Natural killer cell (primary cell): ENCODE data around the gene OR2V2. TPM values are rescaled to one million over a fixed set of nuclear protein-coding genes. Genes with fewer than 3 reads are reported as not detected.

ENCODE experiments used
- ATAC-seq, 3 donors: fragments of 150-1000 bp in 2 of 3; fragments of 200-7000 bp in 1 of 3; cut with Tn5 transposase; 1 replicate in 1 of 3; 2 replicates in 2 of 3; pipeline ENCODE4 v1.10.0; 2021; ENCODE audit warnings: mild to moderate bottlenecking in 2 of 3, moderate library complexity in 2 of 3
- DNase-seq, 2 donors: peaks; one replicate each; pipeline versions ENCODE4 v3.0.0 to v3.0.0-alpha.2; 2013 to 2021; ENCODE audit warnings: mixed read lengths in 1 of 2
- H3K27ac ChIP-seq: one replicate; pipeline ENCODE4 v1.5.1; 2013; ENCODE audit warnings: mild to moderate bottlenecking, low read length
- H3K27me3 ChIP-seq: one replicate; pipeline ENCODE4 v1.6.1; 2013; ENCODE audit warnings: low read length; ENCODE audit not compliant: control insufficient read depth, insufficient read depth
- H3K36me3 ChIP-seq: one replicate; pipeline ENCODE4 v1.6.1; 2013; ENCODE audit warnings: low read length; ENCODE audit not compliant: control insufficient read depth, insufficient read depth
- H3K4me1 ChIP-seq: one replicate; pipeline ENCODE4 v1.6.1; 2013; ENCODE audit warnings: low read length; ENCODE audit not compliant: control insufficient read depth, insufficient read depth
- H3K4me3 ChIP-seq: one replicate; pipeline ENCODE4 v1.5.1; 2013; ENCODE audit warnings: low read length
- H3K9me3 ChIP-seq: one replicate; pipeline ENCODE4 v1.6.1; 2013; ENCODE audit warnings: low read length; ENCODE audit not compliant: control insufficient read depth, insufficient read depth
- H3K27ac Mint-ChIP-seq, 2 donors: one replicate each; pipeline ENCODE4 v1.8.0; 2022; ENCODE audit warnings: mild to moderate bottlenecking in 2 of 2, mixed read lengths in 2 of 2, moderate library complexity in 1 of 2
- H3K27me3 Mint-ChIP-seq, 2 donors: one replicate each; pipeline ENCODE4 v1.8.0; 2022; ENCODE audit warnings: low read depth in 2 of 2, mixed read lengths in 2 of 2
- H3K36me3 Mint-ChIP-seq: one replicate; pipeline ENCODE4 v1.8.0; 2022; ENCODE audit warnings: mixed read lengths
- H3K4me1 Mint-ChIP-seq, 2 donors: one replicate each; pipeline ENCODE4 v1.8.0; 2022; ENCODE audit warnings: mixed read lengths in 2 of 2
- H3K4me3 Mint-ChIP-seq: one replicate; pipeline ENCODE4 v1.8.0; 2022; ENCODE audit warnings: mild to moderate bottlenecking, moderate library complexity, mixed read lengths
- H3K9me3 Mint-ChIP-seq, 2 donors: one replicate each; pipeline ENCODE4 v1.8.0; 2022; ENCODE audit warnings: mixed read lengths in 2 of 2
- WGBS: methylation state at CpG from one replicate; pipeline ENCODE4 v1.1.7; 2013; ENCODE audit warnings: missing lambda C conversion rate; ENCODE audit not compliant: insufficient coverage; 5-methylcytosine and 5-hydroxymethylcytosine counted together
- intact Hi-C: fragments of 100-400 bp; cut with micrococcal nuclease; formaldehyde crosslinking; loops from one replicate; pipeline ENCODE4 v1.14.2; 2022
- total RNA-seq, 4 donors: library from RNA; stranded (reverse); fragments of 120-200 nt in 1 of 4; gene quantifications; one replicate each; pipeline versions ENCODE4 v1.2.3 to v1.2.4, GENCODE V29; 2013 to 2022
- TF ChIP-seq, protein P1 (sequence below): fragments of 200-600 bp; IDR thresholded peaks from one replicate; pipeline ENCODE4 v1.8.0; 2022; ENCODE audit warnings: antibody characterized with exemption

Gene OR2V2
- total RNA-seq, 3 donors from 2014 or later (not counting 1 experiment from before 2014, with no cell fraction given) = not detected

DNA sequence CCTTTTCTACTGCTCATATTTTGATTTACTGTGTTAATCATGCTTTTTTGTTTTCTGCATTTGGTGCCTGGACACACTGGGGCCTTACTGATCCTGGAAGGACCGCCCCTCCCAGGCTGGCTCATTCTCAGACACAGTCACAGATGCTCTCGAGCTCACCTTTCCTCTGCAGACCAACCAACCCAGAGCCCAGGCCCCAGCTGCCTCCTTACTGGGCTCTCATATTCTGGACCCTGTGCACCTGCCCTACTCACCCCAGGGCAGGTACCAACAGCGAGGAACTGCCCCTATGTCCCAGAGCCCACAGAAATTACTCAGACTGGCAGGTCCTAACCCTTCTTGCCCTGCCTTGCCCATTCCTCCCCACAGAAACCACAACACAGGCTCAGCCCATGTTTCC is 6.6 kb upstream of the OR2V2 start:
- Histone ChIP-seq H3K4me1 (no peaks in the 10 kb centered on the region), H3K36me3 (no peaks in the 10 kb centered on the region), H3K9me3 (peaks cover 8% of the 10 kb centered on the region), H3K27me3 (no peaks in the 10 kb centered on the region), H3K27ac (no peak overlapping the region), H3K4me3 (no peak overlapping the region)
- H3K9me3 Mint-ChIP-seq = peaks cover 4 to 12% of the 10 kb centered on the region in 2 donors
- TF ChIP-seq, protein P1, sequence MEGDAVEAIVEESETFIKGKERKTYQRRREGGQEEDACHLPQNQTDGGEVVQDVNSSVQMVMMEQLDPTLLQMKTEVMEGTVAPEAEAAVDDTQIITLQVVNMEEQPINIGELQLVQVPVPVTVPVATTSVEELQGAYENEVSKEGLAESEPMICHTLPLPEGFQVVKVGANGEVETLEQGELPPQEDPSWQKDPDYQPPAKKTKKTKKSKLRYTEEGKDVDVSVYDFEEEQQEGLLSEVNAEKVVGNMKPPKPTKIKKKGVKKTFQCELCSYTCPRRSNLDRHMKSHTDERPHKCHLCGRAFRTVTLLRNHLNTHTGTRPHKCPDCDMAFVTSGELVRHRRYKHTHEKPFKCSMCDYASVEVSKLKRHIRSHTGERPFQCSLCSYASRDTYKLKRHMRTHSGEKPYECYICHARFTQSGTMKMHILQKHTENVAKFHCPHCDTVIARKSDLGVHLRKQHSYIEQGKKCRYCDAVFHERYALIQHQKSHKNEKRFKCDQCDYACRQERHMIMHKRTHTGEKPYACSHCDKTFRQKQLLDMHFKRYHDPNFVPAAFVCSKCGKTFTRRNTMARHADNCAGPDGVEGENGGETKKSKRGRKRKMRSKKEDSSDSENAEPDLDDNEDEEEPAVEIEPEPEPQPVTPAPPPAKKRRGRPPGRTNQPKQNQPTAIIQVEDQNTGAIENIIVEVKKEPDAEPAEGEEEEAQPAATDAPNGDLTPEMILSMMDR = no peak
- H3K4me3 Mint-ChIP-seq = no peak overlapping the region
- WGBS = 84% methylated on average over 3 of the region's 3 CpGs
- no peak overlapping the region for H3K27ac Mint-ChIP-seq
- ATAC-seq = no peak
- H3K27me3 Mint-ChIP-seq = peaks cover 9 to 39% of the 10 kb centered on the region in 2 donors
- DNase-seq = no peak
- intact Hi-C loops = no loop called here
- peaks cover 6% of the 10 kb centered on the region for H3K36me3 Mint-ChIP-seq
- H3K4me1 Mint-ChIP-seq = no peaks in the 10 kb centered on the region

- Histone ChIP-seq H3K27me3 (no peaks in the 10 kb centered on the region), H3K4me3 (no peak overlapping the region), H3K9me3 (peaks cover 8% of the 10 kb centered on the region), H3K4me1 (no peaks in the 10 kb centered on the region), H3K27ac (no peak overlapping the region), H3K36me3 (no peaks in the 10 kb centered on the region)
- H3K36me3 Mint-ChIP-seq = peaks cover 6% of the 10 kb centered on the region
- intact Hi-C loops = no loop called here
- no peaks in the 10 kb centered on the region for H3K4me1 Mint-ChIP-seq
- no peak overlapping the region for H3K27ac Mint-ChIP-seq
- WGBS = 74% methylated on average over 4 of the region's 7 CpGs
- peaks cover 16 to 48% of the 10 kb centered on the region in 2 donors for H3K27me3 Mint-ChIP-seq
- ATAC-seq (no peak), DNase-seq (no peak)
- no peak overlapping the region for H3K4me3 Mint-ChIP-seq
- TF ChIP-seq, protein P1 = no peak
- peaks cover 4 to 12% of the 10 kb centered on the region in 2 donors for H3K9me3 Mint-ChIP-seq
Measured at GRCh38 chr5:181142054-181142453, 5.3 kb upstream of the OR2V2 start.

- Histone ChIP-seq H3K9me3 (no peaks in the 10 kb centered on the region), H3K36me3 (no peaks in the 10 kb centered on the region), H3K4me1 (no peaks in the 10 kb centered on the region), H3K4me3 (no peak overlapping the region), H3K27me3 (no peaks in the 10 kb centered on the region), H3K27ac (no peak overlapping the region)
- no peak for DNase-seq
- H3K4me3 Mint-ChIP-seq = no peak overlapping the region
- peaks cover 0 to 2% of the 10 kb centered on the region in 2 donors for H3K9me3 Mint-ChIP-seq
- H3K27ac Mint-ChIP-seq = no peak overlapping the region
- intact Hi-C loops = no loop called here
- no peaks in the 10 kb centered on the region for H3K4me1 Mint-ChIP-seq
- no peak for ATAC-seq
- WGBS = 57% methylated on average over 1 of the region's 1 CpG
- TF ChIP-seq, protein P1 = no peak
- peaks cover 34 to 73% of the 10 kb centered on the region in 2 donors for H3K27me3 Mint-ChIP-seq
- no peaks in the 10 kb centered on the region for H3K36me3 Mint-ChIP-seq
Measured at GRCh38 chr5:181145133-181145532, 2.3 kb upstream of the OR2V2 start.

DNA sequence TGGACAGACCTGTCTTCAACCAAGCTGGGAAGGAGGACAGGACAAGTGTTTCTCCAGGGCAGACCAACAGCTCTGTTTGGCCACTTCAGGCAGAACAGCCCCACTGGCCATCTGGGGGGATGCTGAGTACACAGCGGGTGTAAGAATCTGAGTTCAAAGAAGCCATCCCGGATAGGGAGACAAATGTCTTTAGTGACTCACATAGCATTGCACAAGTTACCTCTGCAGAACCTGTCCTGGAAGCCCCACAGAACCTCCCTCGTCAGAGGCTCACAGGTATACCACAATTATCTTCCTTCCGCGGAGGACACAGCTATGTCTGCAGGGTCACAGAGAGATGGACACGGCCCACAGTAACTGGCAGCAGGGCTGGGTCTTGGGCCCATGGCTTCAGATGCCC is 2.0 kb downstream of the OR2V2 start:
- WGBS = 87% methylated on average over 6 of the region's 6 CpGs
- TF ChIP-seq, protein P1 = no peak
- no peak for ATAC-seq

More for the DNA sequence above, 2.0 kb downstream of the OR2V2 start:
- H3K9me3 Mint-ChIP-seq = no peaks in the 10 kb centered on the region
- no peaks in the 10 kb centered on the region for H3K4me1 ChIP-seq
- no peak overlapping the region for H3K27ac ChIP-seq
- H3K27ac Mint-ChIP-seq = no peak overlapping the region
- H3K36me3 Mint-ChIP-seq = no peaks in the 10 kb centered on the region
- no peaks in the 10 kb centered on the region for H3K36me3 ChIP-seq
- DNase-seq = no peak
- H3K4me1 Mint-ChIP-seq = no peaks in the 10 kb centered on the region
- no peaks in the 10 kb centered on the region for H3K27me3 ChIP-seq
- no peak overlapping the region for H3K4me3 ChIP-seq
- peaks cover 40 to 46% of the 10 kb centered on the region in 2 donors for H3K27me3 Mint-ChIP-seq
- intact Hi-C loops = no loop called here
- no peaks in the 10 kb centered on the region for H3K9me3 ChIP-seq
- no peak overlapping the region for H3K4me3 Mint-ChIP-seq
